Endothelial cell of umbilical vein (primary cell): ENCODE data around the gene CSNK1E. TPM values are rescaled to one million over a fixed set of nuclear protein-coding genes. Genes with fewer than 3 reads are reported as not detected.
"Not testable (repeated sequence)": the region's sequence is repeated elsewhere in the genome, so short reads cannot be mapped to it uniquely, and the experiment has no call there.

Source experiments
- Bru-seq: library from RNA; stranded (reverse); fragments of 400-500 nt; gene quantifications from one replicate; lab custom pipeline; 2021; lab: Mats Ljungman, UMichigan
- BruChase-seq, 2 experiments: library from RNA; stranded (reverse); fragments of 400-500 nt; gene quantifications; one replicate each; lab custom pipeline; 2021; lab: Mats Ljungman, UMichigan
- BruUV-seq: library from RNA; stranded (reverse); fragments of 400-500 nt; replicated peaks from 2 replicates; lab custom pipeline; 2021; lab: Mats Ljungman, UMichigan
- CTCF ChIA-PET: fragments of 300-600, 350-600 bp; sonication (Branson Sonifier 250); formaldehyde crosslinking; loops from one replicate; lab custom pipeline; 2021; ENCODE audit warnings: antibody characterized with exemption, inconsistent platforms; lab: Charles Lee
- POLR2A ChIA-PET: fragments of 300-600, 350-600 bp; sonication (Branson Sonifier 250); formaldehyde crosslinking; loops from one replicate; lab custom pipeline; 2021; ENCODE audit warnings: antibody characterized with exemption, inconsistent platforms; lab: Charles Lee
- DNase-seq: peaks from one replicate; pipeline ENCODE4 v3.0.0-alpha.2; 2011; ENCODE audit warnings: low read depth, low spot score
- FAIRE-seq: peaks from 2 replicates; lab custom pipeline; 2011; peaks lifted over from hg19 to GRCh38; lab: Jason Lieb, UNC
- H2AFZ ChIP-seq: 2 replicates; pipeline ENCODE4 v1.6.0; 2012; ENCODE audit warnings: low read depth, low read length, control low read depth, inconsistent platforms
- H3K27ac ChIP-seq: 2 replicates; pipeline ENCODE4 v1.5.1; 2011; ENCODE audit warnings: low read depth, mild to moderate bottlenecking, control low read depth, low read length, moderate library complexity; ENCODE audit not compliant: insufficient read depth
- H3K27me3 ChIP-seq, 2 experiments: 2 replicates each; pipeline versions ENCODE4 v1.6.0 to v1.6.1; 2011; ENCODE audit warnings: low read length in 2 of 2, mixed read lengths in 1 of 2; ENCODE audit not compliant: control insufficient read depth in 2 of 2, insufficient read depth in 2 of 2
- H3K36me3 ChIP-seq, 2 experiments: 2 replicates in 1 of 2; 3 replicates in 1 of 2; pipeline ENCODE4 v1.5.1; 2011; ENCODE audit warnings: low read length in 2 of 2, mild to moderate bottlenecking in 1 of 2, moderate library complexity in 1 of 2; ENCODE audit not compliant: control insufficient read depth in 2 of 2, insufficient read depth in 2 of 2; ENCODE audit errors: extremely low read depth in 1 of 2
- H3K4me1 ChIP-seq: 3 replicates; pipeline ENCODE4 v1.5.1; 2011; ENCODE audit warnings: mild to moderate bottlenecking, low read length; ENCODE audit not compliant: control insufficient read depth, insufficient read depth; ENCODE audit errors: extremely low read depth
- H3K4me2 ChIP-seq: 2 replicates; pipeline ENCODE4 v1.6.1; 2011; ENCODE audit warnings: low read length, control low read depth, mixed read lengths; ENCODE audit not compliant: insufficient read depth
- H3K4me3 ChIP-seq, 3 experiments: fragments of 200-600 bp in 1 of 3; sonication (generic), shearing (Covaris generic) in 1 of 3; replicated peaks in 1 of 3; 2 replicates each; pipeline ENCODE4 v1.5.1; 2011 to 2016; ENCODE audit warnings: control low read depth in 3 of 3, low read length in 3 of 3, mild to moderate bottlenecking in 2 of 3, inconsistent platforms in 1 of 3, low read depth in 1 of 3, moderate library complexity in 1 of 3; ENCODE audit not compliant: insufficient read depth in 1 of 3
- H3K79me2 ChIP-seq: 2 replicates; pipeline ENCODE4 v1.6.0; 2012; ENCODE audit warnings: low read length, inconsistent platforms; ENCODE audit not compliant: control insufficient read depth, insufficient read depth
- H3K9ac ChIP-seq: replicated peaks from 2 replicates; pipeline ENCODE3; 2011; ENCODE audit warnings: low read length, control low read depth; ENCODE audit not compliant: insufficient read depth; ENCODE audit errors: extremely low read depth
- H3K9me1 ChIP-seq: replicated peaks from 3 replicates; pipeline ENCODE4 v1.6.0; 2011; ENCODE audit warnings: mild to moderate bottlenecking, low read length; ENCODE audit not compliant: control insufficient read depth, insufficient read depth; ENCODE audit errors: extremely low read depth
- H3K9me3 ChIP-seq: replicated peaks from 2 replicates; pipeline ENCODE4 v1.5.1; 2012; ENCODE audit warnings: low read length, inconsistent platforms; ENCODE audit not compliant: control insufficient read depth, insufficient read depth
- H4K20me1 ChIP-seq: replicated peaks from 2 replicates; pipeline ENCODE3; 2011; ENCODE audit warnings: mild to moderate bottlenecking, low read length; ENCODE audit not compliant: control insufficient read depth, insufficient read depth; ENCODE audit errors: extremely low read depth
- EZH2 ChIP-seq: IDR thresholded peaks from 2 replicates; pipeline ENCODE4 v1.6.1; 2012; ENCODE audit warnings: borderline replicate concordance, low read depth, mild to moderate bottlenecking, moderate library complexity, low read length, inconsistent platforms; ENCODE audit not compliant: severe bottlenecking
- GATA2 ChIP-seq: IDR thresholded peaks from 2 replicates; pipeline ENCODE4 v1.7.0; 2011; ENCODE audit warnings: low read depth, mild to moderate bottlenecking, moderate library complexity, mixed read lengths, low read length; ENCODE audit not compliant: insufficient read length, insufficient read depth
- POLR2AphosphoS5 ChIP-seq: IDR thresholded peaks from 2 replicates; pipeline ENCODE4 v1.6.1; 2012; ENCODE audit warnings: low read depth, mild to moderate bottlenecking, control low read depth, low read length, moderate library complexity; ENCODE audit not compliant: insufficient read depth
- dilution Hi-C: fragments of 300-500 bp; cut with MboI; formaldehyde crosslinking; loops from one replicate; pipeline ENCODE4 v1.15.0; 2019; ENCODE audit warnings: low sequenced_read_pairs; ENCODE audit not compliant: extremely low pct_ligation_motif_present
- intact Hi-C: fragments of 100-400 bp; cut with micrococcal nuclease; formaldehyde crosslinking; loops from one replicate; pipeline ENCODE4 v1.10.0; 2022
- long read RNA-seq: library from polyadenylated mRNA; stranded (forward); transcript quantifications from one replicate; pipeline ENCODE4 v2.0.0, GENCODE V29; 2021
- polyA minus RNA-seq, 3 experiments: library from RNA; depleted of rRNA, polyadenylated mRNA; stranded (reverse); fragments of >200 nt; gene quantifications; 1 replicate in 1 of 3; 2 replicates in 2 of 3; pipeline ENCODE4 v1.2.3, GENCODE V29; 2011
- polyA plus RNA-seq, 4 experiments: library from polyadenylated mRNA; depleted of rRNA in 3 of 4; stranded (reverse) in 3 of 4; unstranded in 1 of 4; fragments of >200 nt; gene quantifications; 2 replicates each; pipeline versions ENCODE4 v1.2.1 to v1.2.3, GENCODE V29; 2011 to 2012; ENCODE audit warnings: missing spikeins in 1 of 4
- total RNA-seq: library from RNA; stranded (reverse); gene quantifications from 2 replicates; pipeline ENCODE4 v1.2.3, GENCODE V29; 2021

The CSNK1E gene
- total RNA-seq (261 and 262 TPM in 2 replicates), polyA plus RNA-seq (259 and 277 TPM in 2 replicates), polyA minus RNA-seq (225 and 233 TPM in 2 replicates), Bru-seq, nascent RNA (percentile 91 among the genes with signal in this experiment), BruChase-seq, experiment 1, labeled RNA remaining after a 6-hour chase (percentile 99 among the genes with signal in this experiment), BruChase-seq, experiment 2, labeled RNA remaining after a 2-hour chase (percentile 99 among the genes with signal in this experiment)
- polyA plus RNA-seq (2011; cell fraction: cytosol; rRNA removed) = 219 and 257 TPM in 2 replicates
- polyA plus RNA-seq (2011; cell fraction: nucleus; rRNA removed) = 481 and 548 TPM in 2 replicates
- polyA plus RNA-seq (2012) = 120 and 135 TPM in 2 replicates
- polyA minus RNA-seq (2011; cell fraction: cytosol; rRNA and poly(A)+ RNA removed) = 116 TPM
- 119 and 139 TPM in 2 replicates for polyA minus RNA-seq (2011; cell fraction: nucleus; rRNA and poly(A)+ RNA removed)
- long read RNA-seq, transcript CSNK1E-206 (8 exons, 1,631 nt) = minor isoform, 16 of 276 reads
- long read RNA-seq, transcript CSNK1E-203 (11 exons, 2,791 nt) = major isoform, 143 of 276 reads
- long read RNA-seq, transcript CSNK1E-205 (8 exons, 2,127 nt) = minor isoform, 6 of 276 reads
- long read RNA-seq, partial matches to known transcripts = 14 of 276 reads
- long read RNA-seq, other reads (novel, unspliced or antisense) = 95 of 276 reads

DNA sequence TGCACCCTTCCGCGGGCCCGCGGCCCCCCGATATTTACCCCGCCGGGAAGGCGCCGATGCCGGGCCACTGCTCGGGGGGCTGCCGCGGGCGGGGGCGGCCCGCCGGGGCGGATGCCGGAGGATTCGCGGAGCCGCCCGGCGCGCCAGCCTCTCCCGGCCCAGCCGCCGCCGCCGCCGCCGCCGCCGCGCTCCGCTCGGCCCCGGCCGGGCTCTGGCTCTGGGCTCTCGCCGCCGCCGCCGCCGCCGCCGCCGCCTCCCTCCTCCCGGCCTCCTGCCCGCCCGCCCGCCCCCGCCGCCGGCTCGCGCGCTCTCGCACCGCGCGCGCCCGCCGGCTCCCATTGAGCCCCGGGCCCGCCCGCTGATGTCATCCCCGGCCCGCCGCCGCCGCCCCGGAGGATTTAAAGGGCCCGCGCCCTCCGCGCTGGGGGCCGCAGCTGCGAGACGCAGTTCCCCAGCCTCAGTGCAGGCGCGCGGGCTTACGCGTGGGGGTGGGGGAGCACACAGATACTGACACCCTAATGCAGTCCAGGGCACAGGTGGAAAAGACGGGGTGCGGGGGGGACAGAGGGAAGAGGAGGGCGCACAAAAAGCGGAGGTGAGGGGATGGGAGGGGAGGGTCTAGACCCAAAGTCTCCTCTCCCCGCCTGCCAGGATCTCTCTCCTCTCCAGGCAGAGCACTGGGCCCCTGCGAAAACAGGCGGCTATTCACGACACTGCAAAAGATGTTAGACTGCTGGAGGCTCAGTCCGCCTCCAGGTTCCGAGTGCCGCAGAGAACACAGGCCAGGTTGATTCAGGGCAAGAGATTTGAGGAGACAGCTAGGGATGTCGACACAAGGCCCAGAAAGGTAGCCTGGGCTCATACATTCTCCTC is at the start of gene CSNK1E:
Gene CSNK1E (minus strand): TSS at position 312 of the 873 bp plus-strand sequence. CDS start 3,276 bp downstream, outside the sequence.
- Histone ChIP-seq H3K9me1 (no peaks in the 10 kb centered on the region), H3K4me1 (peaks cover 45% of the 10 kb centered on the region), H2AFZ (peak within 1 kb of the TSS; percentile 11), H3K4me3 (peak within 1 kb of the TSS; percentile 84 to 98 (median 94)), H3K79me2 (peaks cover 46% of the 10 kb centered on the region), H3K9me3 (no peaks in the 10 kb centered on the region), H3K27ac (peak within 1 kb of the TSS; percentile 80), H3K4me2 (peak within 1 kb of the TSS; percentile 93), H4K20me1 (peaks cover 5% of the 10 kb centered on the region), H3K9ac (peak within 1 kb of the TSS; percentile 98), H3K27me3 (no peaks in the 10 kb centered on the region), H3K36me3 (peaks cover 5 to 9% of the 10 kb centered on the region in 2 experiments)
- DNase-seq (peak; percentile 47), FAIRE-seq (peak; percentile 50)
- ChIA-PET POLR2A (interaction anchor here (0.7 to 1.1 kb wide), 2 partner anchors 10 to 27 kb away, joined by 3 to 7 read pairs; no protein-coding TSS in a partner anchor), CTCF (interaction anchor here (0.9 kb wide), 1 partner anchor 265 kb away, joined by 8 read pairs; no protein-coding TSS in a partner anchor)
- no TSS peak for BruUV-seq
- intact Hi-C loops (loop anchor here (5.0 kb wide), 2 partner anchors 80 to 100 kb away; no protein-coding TSS in a partner anchor), dilution Hi-C loops (no loop called here)
- peak; percentile 49 for TF ChIP-seq POLR2AphosphoS5
- TF ChIP-seq GATA2 = no peak
- TF ChIP-seq EZH2 = no peak

DNA sequence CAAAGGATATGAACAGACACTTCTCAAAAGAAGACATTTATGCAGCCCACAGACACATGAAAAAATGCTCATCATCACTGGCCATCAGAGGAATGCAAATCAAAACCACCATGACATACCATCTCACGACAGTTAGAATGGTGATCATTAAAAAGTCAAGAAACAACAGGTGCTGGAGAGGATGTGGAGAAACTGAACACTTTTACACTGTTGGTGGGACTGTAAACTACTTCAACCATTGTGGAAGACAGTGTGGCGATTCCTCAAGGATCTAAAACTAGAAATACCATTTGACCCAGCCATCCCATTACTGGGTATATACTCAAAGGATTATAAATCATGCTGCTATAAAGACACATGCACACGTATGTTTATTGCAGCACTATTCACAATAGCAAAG is 48.6 kb upstream of the CSNK1E start:
- H3K9me3 ChIP-seq, FAIRE-seq, H3K27me3 ChIP-seq, DNase-seq, H3K79me2 ChIP-seq, POLR2A ChIA-PET, H3K36me3 ChIP-seq, intact Hi-C loops, H3K4me2 ChIP-seq, H2AFZ ChIP-seq, dilution Hi-C loops, H3K4me1 ChIP-seq, BruUV-seq, CTCF ChIA-PET, H3K4me3 ChIP-seq, H3K9ac ChIP-seq, H3K9me1 ChIP-seq, H3K27ac ChIP-seq, H4K20me1 ChIP-seq: not testable (repeated sequence)

DNA sequence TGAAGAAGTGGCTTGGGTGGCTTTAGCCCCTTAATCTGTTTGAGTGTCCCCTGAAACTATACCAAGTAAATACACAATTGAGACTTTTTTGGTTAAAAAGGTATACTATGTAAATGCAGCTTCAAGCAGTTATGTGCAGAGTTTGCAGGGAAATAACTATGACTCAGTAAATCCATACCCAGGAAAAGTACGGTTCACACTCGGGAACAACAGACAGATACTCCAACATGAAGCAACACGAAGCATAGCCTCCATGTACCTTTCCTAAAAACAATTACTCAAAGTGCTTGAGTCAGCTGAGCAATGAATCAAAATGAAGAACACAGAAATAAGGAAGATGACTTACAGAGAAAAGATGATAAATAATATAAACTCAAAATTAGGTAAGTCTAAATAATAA is 47.9 kb upstream of the CSNK1E start:
- H2AFZ ChIP-seq, H4K20me1 ChIP-seq, H3K4me1 ChIP-seq, H3K27ac ChIP-seq, H3K27me3 ChIP-seq, H3K4me2 ChIP-seq, H3K9me1 ChIP-seq, DNase-seq, H3K36me3 ChIP-seq, dilution Hi-C loops, CTCF ChIA-PET, POLR2A ChIA-PET, FAIRE-seq, BruUV-seq, H3K9me3 ChIP-seq, H3K79me2 ChIP-seq, H3K9ac ChIP-seq, H3K4me3 ChIP-seq, intact Hi-C loops: not testable (repeated sequence)
